ENCODE data around the gene HMCN2. TPM values are rescaled to one million over a fixed set of nuclear protein-coding genes. Genes with fewer than 3 reads are reported as not detected.

Gene HMCN2, protein sequence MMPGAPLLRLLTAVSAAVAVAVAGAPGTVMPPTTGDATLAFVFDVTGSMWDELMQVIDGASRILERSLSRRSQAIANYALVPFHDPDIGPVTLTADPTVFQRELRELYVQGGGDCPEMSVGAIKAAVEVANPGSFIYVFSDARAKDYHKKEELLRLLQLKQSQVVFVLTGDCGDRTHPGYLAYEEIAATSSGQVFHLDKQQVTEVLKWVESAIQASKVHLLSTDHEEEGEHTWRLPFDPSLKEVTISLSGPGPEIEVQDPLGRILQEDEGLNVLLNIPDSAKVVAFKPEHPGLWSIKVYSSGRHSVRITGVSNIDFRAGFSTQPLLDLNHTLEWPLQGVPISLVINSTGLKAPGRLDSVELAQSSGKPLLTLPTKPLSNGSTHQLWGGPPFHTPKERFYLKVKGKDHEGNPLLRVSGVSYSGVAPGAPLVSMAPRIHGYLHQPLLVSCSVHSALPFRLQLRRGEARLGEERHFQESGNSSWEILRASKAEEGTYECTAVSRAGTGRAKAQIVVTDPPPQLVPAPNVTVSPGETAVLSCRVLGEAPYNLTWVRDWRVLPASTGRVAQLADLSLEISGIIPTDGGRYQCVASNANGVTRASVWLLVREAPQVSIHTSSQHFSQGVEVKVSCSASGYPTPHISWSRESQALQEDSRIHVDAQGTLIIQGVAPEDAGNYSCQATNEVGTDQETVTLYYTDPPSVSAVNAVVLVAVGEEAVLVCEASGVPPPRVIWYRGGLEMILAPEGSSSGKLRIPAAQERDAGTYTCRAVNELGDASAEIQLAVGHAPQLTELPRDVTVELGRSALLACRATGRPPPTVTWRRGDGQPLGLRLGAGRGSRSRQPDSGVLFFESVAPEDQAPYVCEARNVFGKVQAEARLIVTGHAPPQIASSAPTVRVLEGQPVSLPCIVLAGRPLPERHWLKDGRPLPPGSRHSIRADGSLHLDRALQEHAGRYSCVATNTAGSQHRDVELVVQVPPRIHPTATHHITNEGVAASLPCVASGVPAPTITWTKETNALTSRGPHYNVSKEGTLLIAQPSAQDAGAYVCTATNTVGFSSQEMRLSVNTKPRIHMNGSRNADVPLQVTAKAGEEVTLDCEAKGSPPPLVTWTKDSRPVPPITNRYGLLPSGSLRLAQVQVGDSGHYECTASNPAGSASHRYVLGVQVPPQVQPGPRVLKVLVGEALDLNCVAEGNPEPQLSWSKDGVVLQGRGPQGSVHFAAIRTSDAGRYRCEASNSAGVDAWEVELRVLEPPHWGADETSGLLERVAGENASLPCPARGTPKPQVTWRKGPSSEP (N-terminal part only)
- 0.15 and 0.28 TPM in 2 replicates for polyA plus RNA-seq (2012; rRNA removed)
- polyA plus RNA-seq (2012; cell fraction: cytosol; rRNA removed), result 0.04 and 0.06 TPM in 2 replicates
- polyA plus RNA-seq (2012; cell fraction: nucleus; rRNA removed), result 0.55 and 0.56 TPM in 2 replicates

- Histone ChIP-seq H3K79me2 (ENCODE audit: insufficient read depth) (no peaks in the 10 kb centered on the region), H3F3A (replicated peaks; ENCODE audit: insufficient read depth) (no peaks in the 10 kb centered on the region), H3K27ac (ENCODE audit: low read depth in 2 of 2, low read length in 1 of 2) (no peak within 1 kb of the TSS; a peak in 1 of 4 replicates), H2AFZ (ENCODE audit: low read depth) (no peak within 1 kb of the TSS), H3K4me2 (peak within 1 kb of the TSS; percentile 57; the same call in 1 of the 2 replicates), H3K9ac (no peak within 1 kb of the TSS), H3K27me3 (ENCODE audit: insufficient read depth) (peaks cover 48% of the 10 kb centered on the region), H3K4me1 (ENCODE audit: control insufficient read depth in 1 of 2, insufficient read depth in 2 of 2, low read depth in 1 of 2, low read length in 1 of 2) (peaks cover 0 to 32% of the 10 kb centered on the region in 2 experiments; a peak in 1 of 4 replicates), H3K9me2 (no peaks in the 10 kb centered on the region), H4K20me1 (ENCODE audit: insufficient read depth) (no peaks in the 10 kb centered on the region), H3K9me3 (no peaks in the 10 kb centered on the region), H3K4me3 (ENCODE audit: low read depth in 2 of 2, low read length in 1 of 2) (peak within 1 kb of the TSS in 1 of 2 experiments; percentile 39; a peak in 2 of 4 replicates), H3K36me3 (replicated peaks in 1 of 2; ENCODE audit: control insufficient read depth in 1 of 2, insufficient read depth in 2 of 2, low read length in 1 of 2) (no peaks in the 10 kb centered on the region)
- 20% methylated on average over 1 of the region's 89 CpGs for WGBS (ENCODE audit: low lambda C conversion rate)
- peak; percentile 87 for DNase-seq
- CTCF ChIA-PET, result interaction anchor here (0.7 to 7.1 kb wide), 8 partner anchors 11 to 188 kb away, joined by 3 to 69 read pairs (median 4); no protein-coding TSS in a partner anchor
- TF ChIP-seq ELF1 (IDR thresholded peaks at IDR 0.05), result no peak
- TF ChIP-seq EZH2phosphoT487 (IDR thresholded peaks at IDR 0.05; ENCODE audit: borderline replicate concordance, low read depth), result no peak
- TF ChIP-seq RCOR1 (IDR thresholded peaks at IDR 0.05; ENCODE audit: low read length), result no peak
- no peak for TF ChIP-seq FOSL2 (IDR thresholded peaks at IDR 0.05; ENCODE audit: borderline replicate concordance, low read depth)
- no peak for TF ChIP-seq POLR2AphosphoS5 (IDR thresholded peaks at IDR 0.05; ENCODE audit: low read depth, low read length)
- TF ChIP-seq ZBTB33 (IDR thresholded peaks at IDR 0.05; ENCODE audit: borderline replicate concordance, low read depth), result no peak
- TF ChIP-seq, protein P1, sequence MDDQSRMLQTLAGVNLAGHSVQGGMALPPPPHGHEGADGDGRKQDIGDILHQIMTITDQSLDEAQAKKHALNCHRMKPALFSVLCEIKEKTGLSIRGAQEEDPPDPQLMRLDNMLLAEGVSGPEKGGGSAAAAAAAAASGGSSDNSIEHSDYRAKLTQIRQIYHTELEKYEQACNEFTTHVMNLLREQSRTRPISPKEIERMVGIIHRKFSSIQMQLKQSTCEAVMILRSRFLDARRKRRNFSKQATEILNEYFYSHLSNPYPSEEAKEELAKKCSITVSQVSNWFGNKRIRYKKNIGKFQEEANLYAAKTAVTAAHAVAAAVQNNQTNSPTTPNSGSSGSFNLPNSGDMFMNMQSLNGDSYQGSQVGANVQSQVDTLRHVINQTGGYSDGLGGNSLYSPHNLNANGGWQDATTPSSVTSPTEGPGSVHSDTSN (IDR thresholded peaks at IDR 0.05), result no peak
- no peak for TF ChIP-seq IRF3 (IDR thresholded peaks at IDR 0.05; ENCODE audit: low read depth, low read length)
- no peak for TF ChIP-seq RAD21 (IDR thresholded peaks at IDR 0.05; ENCODE audit: low read length)
- TF ChIP-seq NFIC (IDR thresholded peaks at IDR 0.05; ENCODE audit: borderline replicate concordance), result no peak
- TF ChIP-seq MEF2A (IDR thresholded peaks at IDR 0.05; ENCODE audit: borderline replicate concordance, low read depth), result no peak
- no peak for TF ChIP-seq RXRA (IDR thresholded peaks at IDR 0.05; ENCODE audit: borderline replicate concordance, low read depth)
- no peak for TF ChIP-seq NRF1 (IDR thresholded peaks at IDR 0.05; ENCODE audit: low read depth, low read length)
- no peak for TF ChIP-seq YY1 (IDR thresholded peaks at IDR 0.05; ENCODE audit: low read depth)
- TF ChIP-seq, protein P2, sequence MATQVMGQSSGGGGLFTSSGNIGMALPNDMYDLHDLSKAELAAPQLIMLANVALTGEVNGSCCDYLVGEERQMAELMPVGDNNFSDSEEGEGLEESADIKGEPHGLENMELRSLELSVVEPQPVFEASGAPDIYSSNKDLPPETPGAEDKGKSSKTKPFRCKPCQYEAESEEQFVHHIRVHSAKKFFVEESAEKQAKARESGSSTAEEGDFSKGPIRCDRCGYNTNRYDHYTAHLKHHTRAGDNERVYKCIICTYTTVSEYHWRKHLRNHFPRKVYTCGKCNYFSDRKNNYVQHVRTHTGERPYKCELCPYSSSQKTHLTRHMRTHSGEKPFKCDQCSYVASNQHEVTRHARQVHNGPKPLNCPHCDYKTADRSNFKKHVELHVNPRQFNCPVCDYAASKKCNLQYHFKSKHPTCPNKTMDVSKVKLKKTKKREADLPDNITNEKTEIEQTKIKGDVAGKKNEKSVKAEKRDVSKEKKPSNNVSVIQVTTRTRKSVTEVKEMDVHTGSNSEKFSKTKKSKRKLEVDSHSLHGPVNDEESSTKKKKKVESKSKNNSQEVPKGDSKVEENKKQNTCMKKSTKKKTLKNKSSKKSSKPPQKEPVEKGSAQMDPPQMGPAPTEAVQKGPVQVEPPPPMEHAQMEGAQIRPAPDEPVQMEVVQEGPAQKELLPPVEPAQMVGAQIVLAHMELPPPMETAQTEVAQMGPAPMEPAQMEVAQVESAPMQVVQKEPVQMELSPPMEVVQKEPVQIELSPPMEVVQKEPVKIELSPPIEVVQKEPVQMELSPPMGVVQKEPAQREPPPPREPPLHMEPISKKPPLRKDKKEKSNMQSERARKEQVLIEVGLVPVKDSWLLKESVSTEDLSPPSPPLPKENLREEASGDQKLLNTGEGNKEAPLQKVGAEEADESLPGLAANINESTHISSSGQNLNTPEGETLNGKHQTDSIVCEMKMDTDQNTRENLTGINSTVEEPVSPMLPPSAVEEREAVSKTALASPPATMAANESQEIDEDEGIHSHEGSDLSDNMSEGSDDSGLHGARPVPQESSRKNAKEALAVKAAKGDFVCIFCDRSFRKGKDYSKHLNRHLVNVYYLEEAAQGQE (IDR thresholded peaks at IDR 0.05; ENCODE audit: low read depth, low read length), result no peak
- no peak for TF ChIP-seq TAF1 (IDR thresholded peaks at IDR 0.05; ENCODE audit: borderline replicate concordance, low read depth, low read length)
- TF ChIP-seq JUND (IDR thresholded peaks at IDR 0.05), result no peak
- TF ChIP-seq SIN3A (IDR thresholded peaks at IDR 0.05; ENCODE audit: borderline replicate concordance, low read depth, low read length), result no peak
- POLR2A ChIA-PET, result no interaction called here
Observed at GRCh38 chr9:130265431-130266235, at the start of gene HMCN2. Gene HMCN2, plus strand, starts transcription at chr9:130265760. Its CDS starts 119 bp downstream, at chr9:130265879.
